CD4-positive, CD25-positive, alpha-beta regulatory T cell (primary cell): ENCODE data around the gene ST7L. TPM values are rescaled to one million over a fixed set of nuclear protein-coding genes. Genes with fewer than 3 reads are reported as not detected.

Experiments used
- ATAC-seq, 2 donors: fragments of 150-1000 bp; cut with Tn5 transposase; one replicate each; pipeline ENCODE4 v1.10.0; 2021; ENCODE audit warnings: low read depth in 2 of 2, moderate number of reproducible peaks in 2 of 2, moderate library complexity in 1 of 2
- DNase-seq, 3 donors: peaks; one replicate each; pipeline versions ENCODE4 v3.0.0 to v3.0.0-alpha.2; 2012 to 2022; ENCODE audit warnings: mixed read lengths in 1 of 3
- H3K27ac ChIP-seq: one replicate; pipeline ENCODE4 v1.7.0; 2013; ENCODE audit warnings: mild to moderate bottlenecking, low read length; ENCODE audit not compliant: insufficient read depth, poor library complexity, severe bottlenecking
- H3K27me3 ChIP-seq: one replicate; pipeline ENCODE4 v1.7.0; 2013; ENCODE audit warnings: low read length; ENCODE audit not compliant: control insufficient read depth, insufficient read depth
- H3K36me3 ChIP-seq: one replicate; pipeline ENCODE4 v1.7.0; 2013; ENCODE audit warnings: mild to moderate bottlenecking, low read length, moderate library complexity; ENCODE audit not compliant: control insufficient read depth, insufficient read depth
- H3K4me1 ChIP-seq: 2 replicates; pipeline ENCODE4 v1.7.0; 2013; ENCODE audit warnings: mild to moderate bottlenecking, low read length; ENCODE audit not compliant: insufficient read depth, control insufficient read depth, poor library complexity, severe bottlenecking
- H3K4me3 ChIP-seq: one replicate; pipeline ENCODE4 v1.7.0; 2013; ENCODE audit warnings: low read depth, mild to moderate bottlenecking, low read length, moderate library complexity
- H3K9me3 ChIP-seq, 2 experiments: 1 replicate in 1 of 2; 2 replicates in 1 of 2; pipeline ENCODE4 v1.7.0; 2013; ENCODE audit warnings: low read length in 2 of 2, mild to moderate bottlenecking in 1 of 2, moderate library complexity in 1 of 2; ENCODE audit not compliant: control insufficient read depth in 2 of 2
- H3K27ac Mint-ChIP-seq, 3 donors: one replicate each; pipeline ENCODE4 v1.8.0; 2020 to 2022; ENCODE audit warnings: mild to moderate bottlenecking in 3 of 3, mixed read lengths in 3 of 3, moderate library complexity in 2 of 3
- H3K27me3 Mint-ChIP-seq: one replicate; pipeline ENCODE4 v1.8.0; 2022; ENCODE audit warnings: mild to moderate bottlenecking, mixed read lengths
- H3K36me3 Mint-ChIP-seq: one replicate; pipeline ENCODE4 v1.8.0; 2020; ENCODE audit warnings: mixed read lengths
- H3K4me1 Mint-ChIP-seq, 4 donors: one replicate each; pipeline ENCODE4 v1.8.0; 2020 to 2022; ENCODE audit warnings: mixed read lengths in 4 of 4, mild to moderate bottlenecking in 1 of 4
- H3K4me3 Mint-ChIP-seq, 4 donors: one replicate each; pipeline ENCODE4 v1.8.0; 2020 to 2022; ENCODE audit warnings: mild to moderate bottlenecking in 4 of 4, mixed read lengths in 4 of 4, moderate library complexity in 3 of 4
- H3K9me3 Mint-ChIP-seq, 7 donors: one replicate each; pipeline ENCODE4 v1.8.0; 2020 to 2022; ENCODE audit warnings: mixed read lengths in 7 of 7, mild to moderate bottlenecking in 3 of 7, moderate library complexity in 2 of 7
- polyA plus RNA-seq, 4 donors: library from polyadenylated mRNA; unstranded; fragments of 300-500 nt; fragmentation: Illumina TruSeq; gene quantifications; one replicate each; pipeline ENCODE4 v1.2.3, GENCODE V29; 2021
- total RNA-seq: library from RNA; stranded (reverse); gene quantifications from one replicate; pipeline ENCODE4 v1.2.3, GENCODE V29; 2022

ST7L gene
- total and polyA plus RNA-seq, 5 donors from 2014 or later = 7.7 to 36.8 (median 14.9) TPM

DNA sequence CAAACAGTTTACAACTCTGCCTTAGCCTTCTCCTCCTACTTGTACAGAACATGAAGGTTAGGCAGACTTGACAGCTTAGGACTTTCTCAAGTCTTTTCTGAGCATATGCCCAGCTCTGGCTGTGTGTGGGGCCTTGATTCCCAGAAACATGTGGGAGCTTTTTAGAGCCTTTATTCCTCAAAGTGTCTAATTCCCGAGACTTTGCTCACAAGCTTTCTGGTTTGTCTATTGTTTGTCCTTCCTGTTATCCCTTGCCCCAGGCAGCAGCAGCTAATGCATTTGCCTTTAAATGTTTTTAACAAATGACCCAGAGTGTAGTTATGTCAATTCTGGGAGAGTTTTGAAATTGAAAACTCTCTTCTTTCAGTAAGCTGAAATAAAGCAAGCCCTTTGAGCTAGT lies 29.2 kb downstream of the ST7L start:
- Histone ChIP-seq H3K4me1 (no peaks in the 10 kb centered on the region), H3K36me3 (peaks cover 12% of the 10 kb centered on the region), H3K27ac (no peak overlapping the region), H3K9me3 (peaks cover 0 to 4% of the 10 kb centered on the region in 2 experiments), H3K27me3 (no peaks in the 10 kb centered on the region), H3K4me3 (no peak overlapping the region)
- Mint-ChIP-seq H3K36me3 (peaks cover 26% of the 10 kb centered on the region), H3K27ac (no peak overlapping the region), H3K27me3 (no peaks in the 10 kb centered on the region), H3K9me3 (peaks cover 0 to 12% (median 0%) of the 10 kb centered on the region in 7 donors), H3K4me1 (peaks cover 0 to 3% (median 0%) of the 10 kb centered on the region in 4 donors), H3K4me3 (no peak overlapping the region)
- ATAC-seq (no peak), DNase-seq (no peak)

DNA sequence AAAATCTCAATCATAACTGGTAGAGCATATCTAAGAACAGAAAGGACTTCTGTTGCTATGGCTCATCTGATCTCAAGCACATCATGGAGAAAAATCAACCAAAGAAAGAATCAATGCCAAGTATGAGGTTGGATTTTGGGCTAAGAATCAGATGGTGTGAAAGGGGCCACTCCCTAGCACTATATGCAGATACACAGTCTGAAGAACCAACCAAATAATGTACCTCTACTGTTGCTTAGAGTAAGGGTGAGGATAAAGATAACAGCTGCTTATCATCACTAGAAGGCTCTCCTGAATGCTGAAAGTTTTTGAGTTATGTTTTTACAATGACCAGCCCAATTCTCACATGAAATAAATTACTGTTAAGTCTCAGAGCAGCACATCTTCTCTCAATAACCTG lies 35.6 kb downstream of the ST7L start:
- DNase-seq (no peak), ATAC-seq (no peak)
- Histone ChIP-seq H3K36me3 (peaks cover 4% of the 10 kb centered on the region), H3K9me3 (no peaks in the 10 kb centered on the region), H3K4me3 (no peak overlapping the region), H3K27me3 (no peaks in the 10 kb centered on the region), H3K27ac (no peak overlapping the region), H3K4me1 (no peaks in the 10 kb centered on the region)
- Mint-ChIP-seq H3K36me3 (peaks cover 3% of the 10 kb centered on the region), H3K27me3 (no peaks in the 10 kb centered on the region), H3K9me3 (no peaks in the 10 kb centered on the region), H3K27ac (no peak overlapping the region), H3K4me1 (peaks cover 0 to 5% (median 0%) of the 10 kb centered on the region in 4 donors), H3K4me3 (no peak overlapping the region)

DNA sequence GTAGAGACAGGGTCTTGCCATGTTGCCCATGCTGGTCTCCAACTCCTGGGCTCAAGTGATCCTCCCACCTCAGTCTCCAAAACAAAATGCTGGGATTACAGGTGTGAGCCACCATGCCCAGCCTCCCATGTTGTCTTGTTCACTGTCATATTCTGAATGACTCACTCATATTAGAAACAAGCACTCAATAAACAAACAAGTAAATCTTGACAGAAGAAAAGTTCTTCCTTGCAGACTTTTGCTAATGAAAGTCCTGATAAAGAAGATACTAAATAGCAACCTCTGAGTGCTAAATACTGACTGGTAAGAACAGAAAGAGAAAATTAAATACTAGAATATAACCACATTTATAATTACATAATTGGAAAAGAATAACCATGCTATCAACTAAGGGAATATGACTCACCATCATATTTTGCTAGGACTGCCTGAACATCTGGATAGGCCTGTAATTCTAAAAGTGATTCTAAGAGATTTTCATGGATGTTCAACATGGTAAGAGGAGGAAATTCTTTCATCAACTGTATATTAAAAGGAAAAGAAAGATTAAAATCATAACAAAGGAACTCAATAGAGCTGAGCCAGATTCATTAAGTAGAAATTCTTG lies 37.3 kb downstream of the ST7L start:
- Histone ChIP-seq H3K4me1 (no peaks in the 10 kb centered on the region), H3K27ac (no peak overlapping the region), H3K4me3 (no peak overlapping the region), H3K9me3 (no peaks in the 10 kb centered on the region), H3K36me3 (peaks cover 4% of the 10 kb centered on the region), H3K27me3 (no peaks in the 10 kb centered on the region)
- Mint-ChIP-seq H3K36me3 (peaks cover 7% of the 10 kb centered on the region), H3K27me3 (no peaks in the 10 kb centered on the region), H3K4me3 (no peak overlapping the region), H3K27ac (no peak overlapping the region), H3K9me3 (no peaks in the 10 kb centered on the region), H3K4me1 (peaks cover 0 to 7% (median under 1%) of the 10 kb centered on the region in 4 donors)
- ATAC-seq (no peak), DNase-seq (no peak)

DNA sequence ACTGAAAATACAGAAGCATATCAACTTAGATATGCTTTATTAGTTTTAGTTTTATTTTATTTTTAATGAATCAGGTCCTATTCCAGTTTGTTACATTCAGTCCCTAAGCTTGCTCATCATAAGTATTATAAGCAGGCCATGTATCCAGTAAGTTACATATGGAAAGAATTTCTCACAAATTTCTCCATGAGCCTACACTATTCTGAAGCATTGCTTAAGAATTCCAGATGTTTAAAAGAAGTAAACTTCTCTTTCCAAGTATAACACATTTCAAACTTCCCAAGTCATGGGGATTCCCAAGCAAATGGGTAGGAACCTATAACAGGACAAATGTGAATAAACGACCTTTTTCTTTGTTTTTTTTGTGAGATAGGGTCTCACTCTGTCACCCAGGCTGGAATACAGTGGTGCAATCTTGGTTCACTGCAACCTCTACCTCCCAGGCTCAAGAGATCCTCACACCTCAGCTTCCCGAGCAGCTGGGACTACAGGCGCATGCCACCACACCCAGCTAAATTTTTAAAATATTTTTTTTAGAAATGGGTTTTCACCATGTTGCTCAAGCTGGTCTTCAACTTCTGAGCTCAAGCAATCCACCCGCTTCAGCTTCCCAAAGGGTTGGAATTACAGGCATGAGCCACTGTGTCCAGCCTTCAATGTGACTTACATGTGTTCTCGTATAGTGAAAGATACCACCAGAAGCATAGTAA lies 39.0 kb downstream of the ST7L start:
- H3K4me3 ChIP-seq = no peak overlapping the region
- Mint-ChIP-seq H3K36me3 (peaks cover 22% of the 10 kb centered on the region), H3K27ac (no peak overlapping the region), H3K4me3 (no peak overlapping the region), H3K9me3 (no peaks in the 10 kb centered on the region), H3K4me1 (peaks cover 0 to 12% (median 7%) of the 10 kb centered on the region in 4 donors), H3K27me3 (no peaks in the 10 kb centered on the region)
- no peaks in the 10 kb centered on the region for H3K9me3 ChIP-seq
- H3K27ac ChIP-seq = no peak overlapping the region
- DNase-seq (no peak), ATAC-seq (no peak)
- H3K27me3 ChIP-seq = no peaks in the 10 kb centered on the region
- no peaks in the 10 kb centered on the region for H3K4me1 ChIP-seq
- H3K36me3 ChIP-seq = peaks cover 9% of the 10 kb centered on the region

DNA sequence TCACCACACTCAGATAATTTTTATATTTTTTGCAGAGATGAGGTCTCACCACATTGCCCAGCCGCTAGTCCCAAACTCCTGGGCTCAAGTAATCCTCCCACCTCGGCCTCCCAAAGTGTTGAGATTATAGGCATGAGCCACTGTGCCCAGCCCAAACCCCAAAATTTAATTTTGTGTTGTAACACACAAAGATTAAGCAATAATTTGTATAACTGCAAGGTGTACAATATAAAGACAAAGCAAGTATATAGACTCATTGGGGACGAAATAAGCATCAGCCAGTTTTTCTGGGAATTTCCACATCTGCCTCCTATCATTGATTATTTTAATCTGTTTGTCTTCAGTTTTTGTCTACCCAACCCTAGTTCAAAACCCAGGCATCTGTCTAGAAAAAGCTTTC lies 42.7 kb downstream of the ST7L start:
- H3K4me3 ChIP-seq = no peak overlapping the region
- H3K27ac ChIP-seq = no peak overlapping the region

DNA sequence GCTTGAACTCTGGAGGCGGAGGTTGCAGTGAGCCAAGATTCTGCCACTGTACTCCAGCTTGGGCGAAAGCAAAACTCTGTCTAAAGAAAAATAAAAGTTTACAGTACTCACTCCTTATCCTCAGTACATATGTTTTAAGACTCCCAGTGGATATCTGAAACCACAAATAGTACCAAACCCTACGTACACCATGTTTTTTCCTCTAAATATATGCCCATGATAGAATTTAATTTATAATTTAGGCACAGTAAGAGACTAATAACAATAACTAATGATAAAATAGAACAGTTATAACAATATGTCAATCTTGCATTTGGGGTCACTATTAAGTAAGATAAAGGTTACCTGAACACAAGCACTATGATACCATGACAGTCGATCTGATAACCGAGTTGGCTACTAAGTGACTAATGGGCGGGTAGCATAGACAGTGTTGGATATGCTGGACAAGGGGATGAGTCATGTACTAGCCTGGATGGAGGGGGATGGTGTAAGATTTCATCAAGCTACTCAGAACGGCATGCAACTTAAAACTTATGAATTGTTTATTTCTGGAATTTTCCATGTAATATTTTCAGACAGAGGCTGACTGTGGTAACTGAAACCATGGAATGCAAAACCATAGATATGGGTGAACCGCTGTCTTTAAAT lies 43.7 kb downstream of the ST7L start:
- H3K27me3 Mint-ChIP-seq = no peaks in the 10 kb centered on the region
- Histone ChIP-seq H3K27ac (no peak overlapping the region), H3K36me3 (peaks cover 9% of the 10 kb centered on the region), H3K27me3 (no peaks in the 10 kb centered on the region), H3K4me3 (no peak overlapping the region), H3K9me3 (no peaks in the 10 kb centered on the region), H3K4me1 (no peaks in the 10 kb centered on the region)
- peaks cover 2 to 11% (median 4%) of the 10 kb centered on the region in 4 donors for H3K4me1 Mint-ChIP-seq
- H3K27ac Mint-ChIP-seq = peak overlapping the region in 1 of 3 donors; percentile 46
- ATAC-seq (no peak), DNase-seq (no peak)
- H3K36me3 Mint-ChIP-seq = peaks cover 38% of the 10 kb centered on the region
- H3K9me3 Mint-ChIP-seq = peaks cover 0 to 3% (median 0%) of the 10 kb centered on the region in 7 donors
- peak overlapping the region in 1 of 4 donors; percentile 48 for H3K4me3 Mint-ChIP-seq

More for the DNA sequence above, 42.7 kb downstream of the ST7L start:
- Histone ChIP-seq H3K9me3 (no peaks in the 10 kb centered on the region), H3K27me3 (no peaks in the 10 kb centered on the region), H3K36me3 (peaks cover 9% of the 10 kb centered on the region), H3K4me1 (no peaks in the 10 kb centered on the region)
- H3K4me1 Mint-ChIP-seq = peaks cover 2 to 11% (median 4%) of the 10 kb centered on the region in 4 donors
- DNase-seq (no peak), ATAC-seq (no peak)
- H3K36me3 Mint-ChIP-seq = peaks cover 33% of the 10 kb centered on the region
- H3K9me3 Mint-ChIP-seq = peaks cover 0 to 3% (median 0%) of the 10 kb centered on the region in 7 donors
- no peak overlapping the region for H3K4me3 Mint-ChIP-seq
- H3K27me3 Mint-ChIP-seq = no peaks in the 10 kb centered on the region
- H3K27ac Mint-ChIP-seq = no peak overlapping the region

DNA sequence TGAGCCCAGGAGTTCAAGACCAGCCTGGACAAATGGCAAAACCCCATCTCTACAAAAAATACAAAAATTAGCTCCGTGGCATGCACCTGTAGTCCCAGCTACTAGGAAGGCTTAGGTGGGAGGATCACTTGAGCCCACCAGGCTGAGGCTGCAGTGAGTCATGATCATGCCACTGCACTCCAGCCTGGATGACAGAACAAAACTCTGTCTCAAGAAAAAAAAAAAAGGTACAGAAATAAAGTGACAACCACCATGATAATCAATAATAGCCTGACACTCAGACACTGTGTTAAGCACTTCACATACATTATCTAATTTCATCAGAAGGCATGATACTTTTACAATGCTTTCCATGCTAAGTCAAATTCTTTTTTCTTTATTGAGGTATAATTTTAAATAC lies 53.1 kb downstream of the ST7L start:
- peaks cover 0 to 7% (median 5%) of the 10 kb centered on the region in 4 donors for H3K4me1 Mint-ChIP-seq
- H3K9me3 ChIP-seq = no peaks in the 10 kb centered on the region
- H3K4me3 Mint-ChIP-seq = no peak overlapping the region
- no peak overlapping the region for H3K27ac ChIP-seq
- no peaks in the 10 kb centered on the region for H3K4me1 ChIP-seq
- H3K36me3 ChIP-seq = no peaks in the 10 kb centered on the region
- ATAC-seq = no peak
- H3K4me3 ChIP-seq = no peak overlapping the region
- peaks cover 24% of the 10 kb centered on the region for H3K36me3 Mint-ChIP-seq
- DNase-seq = no peak
- H3K9me3 Mint-ChIP-seq = peaks cover 0 to 2% (median 0%) of the 10 kb centered on the region in 7 donors
- no peaks in the 10 kb centered on the region for H3K27me3 ChIP-seq
- no peaks in the 10 kb centered on the region for H3K27me3 Mint-ChIP-seq
- peak overlapping the region in 1 of 3 donors; percentile 35 for H3K27ac Mint-ChIP-seq
